Ishikawa (cell line): ENCODE results near the gene GARNL3.

Source experiments
- CEBPB ChIP-seq: IDR thresholded peaks from 2 replicates; pipeline ENCODE4 v1.6.1; 2012
- CREB1 ChIP-seq: IDR thresholded peaks from 2 replicates; pipeline ENCODE4 v1.6.1; 2012; ENCODE audit warnings: low read depth
- EGR1 ChIP-seq: IDR thresholded peaks from 2 replicates; pipeline ENCODE4 v1.6.1; 2012
- EP300 ChIP-seq: IDR thresholded peaks from 2 replicates; pipeline ENCODE4 v1.6.1; 2012; ENCODE audit warnings: borderline replicate concordance
- FOXM1 ChIP-seq: IDR thresholded peaks from 2 replicates; pipeline ENCODE4 v1.6.1; 2012; ENCODE audit warnings: low read depth, borderline replicate concordance
- NFIC ChIP-seq: IDR thresholded peaks from 2 replicates; pipeline ENCODE4 v1.6.1; 2012
- RAD21 ChIP-seq: IDR thresholded peaks from 2 replicates; pipeline ENCODE4 v1.6.1; 2012; ENCODE audit warnings: low read depth
- TAF1 ChIP-seq: IDR thresholded peaks from 2 replicates; pipeline ENCODE4 v1.6.1; 2012; ENCODE audit warnings: low read depth, mild to moderate bottlenecking
- TCF12 ChIP-seq: IDR thresholded peaks from 2 replicates; pipeline ENCODE4 v1.6.1; 2012; ENCODE audit warnings: low read depth
- TEAD4 ChIP-seq: IDR thresholded peaks from 2 replicates; pipeline ENCODE4 v1.6.1; 2012
- YY1 ChIP-seq: IDR thresholded peaks from 2 replicates; pipeline ENCODE4 v1.6.1; 2012; ENCODE audit warnings: low read depth
- ZBTB7A ChIP-seq: IDR thresholded peaks from 2 replicates; pipeline ENCODE4 v1.6.1; 2012; ENCODE audit warnings: low read depth
- TF ChIP-seq, protein P1 (sequence below): IDR thresholded peaks from 2 replicates; pipeline ENCODE4 v1.6.1; 2012
- TF ChIP-seq, protein P2 (sequence below): IDR thresholded peaks from 2 replicates; pipeline ENCODE4 v1.6.1; 2012
- TF ChIP-seq, protein P3 (sequence below): IDR thresholded peaks from 2 replicates; pipeline ENCODE4 v1.6.1; 2012; ENCODE audit warnings: low read depth, mild to moderate bottlenecking

GARNL3 gene

DNA sequence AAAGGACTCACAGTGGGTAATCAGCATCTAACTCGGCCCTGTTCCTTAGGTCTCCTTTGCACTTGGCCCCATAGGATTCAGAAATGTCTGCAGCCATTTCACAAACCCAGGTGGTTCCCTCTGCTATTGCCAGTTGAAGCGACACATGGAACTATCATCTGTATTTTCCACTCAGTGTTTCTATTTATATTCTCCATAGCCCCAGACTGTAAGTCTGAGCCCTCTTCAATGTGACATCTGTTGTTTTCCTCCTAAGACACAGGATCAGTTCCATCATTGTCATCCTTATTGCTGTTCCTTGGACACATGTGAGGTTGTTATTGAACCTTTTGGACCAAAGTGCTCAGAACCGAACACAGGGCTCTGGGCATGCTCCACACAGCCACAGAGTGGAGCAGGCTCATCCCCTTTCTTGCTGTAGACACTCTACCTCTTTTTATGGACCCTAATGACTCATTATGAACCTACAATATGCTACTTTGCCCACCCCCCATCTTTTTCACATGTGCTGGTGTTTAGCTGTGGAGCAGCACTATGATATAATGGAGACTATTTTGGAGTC lies 36.4 kb downstream of the GARNL3 start:
- TF ChIP-seq EP300 (no peak), FOXM1 (no peak), NFIC (no peak), YY1 (no peak), RAD21 (no peak), EGR1 (no peak), TCF12 (no peak), CREB1 (no peak)

DNA sequence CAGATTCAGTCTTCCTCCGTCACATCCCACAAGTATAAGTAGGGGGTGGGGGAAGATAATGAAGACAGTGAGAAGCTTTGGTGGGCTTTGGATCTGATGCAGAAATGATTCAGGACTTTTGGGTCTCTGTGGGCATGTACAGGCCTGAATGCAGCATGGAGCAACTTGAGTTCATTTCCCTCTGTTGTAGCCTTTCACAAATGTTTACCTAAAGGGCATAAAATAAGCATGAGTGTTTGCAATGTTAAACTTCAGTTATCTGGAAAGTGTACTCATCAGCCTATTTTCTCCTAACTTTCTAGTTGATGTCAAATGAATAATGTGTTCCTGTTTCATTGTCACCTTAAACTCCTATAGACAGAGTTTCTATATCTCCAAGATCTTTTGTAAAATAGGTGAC lies 39.3 kb downstream of the GARNL3 start:
- TF ChIP-seq, protein P1, sequence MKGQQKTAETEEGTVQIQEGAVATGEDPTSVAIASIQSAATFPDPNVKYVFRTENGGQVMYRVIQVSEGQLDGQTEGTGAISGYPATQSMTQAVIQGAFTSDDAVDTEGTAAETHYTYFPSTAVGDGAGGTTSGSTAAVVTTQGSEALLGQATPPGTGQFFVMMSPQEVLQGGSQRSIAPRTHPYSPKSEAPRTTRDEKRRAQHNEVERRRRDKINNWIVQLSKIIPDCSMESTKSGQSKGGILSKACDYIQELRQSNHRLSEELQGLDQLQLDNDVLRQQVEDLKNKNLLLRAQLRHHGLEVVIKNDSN, result no peak
- TF ChIP-seq EP300, result no peak
- no peak for TF ChIP-seq TEAD4
- TF ChIP-seq FOXM1, result no peak
- TF ChIP-seq CEBPB, result no peak
- no peak for TF ChIP-seq TAF1
- TF ChIP-seq, protein P2, sequence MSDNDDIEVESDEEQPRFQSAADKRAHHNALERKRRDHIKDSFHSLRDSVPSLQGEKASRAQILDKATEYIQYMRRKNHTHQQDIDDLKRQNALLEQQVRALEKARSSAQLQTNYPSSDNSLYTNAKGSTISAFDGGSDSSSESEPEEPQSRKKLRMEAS, result no peak
- no peak for TF ChIP-seq CREB1
- TF ChIP-seq, protein P3, sequence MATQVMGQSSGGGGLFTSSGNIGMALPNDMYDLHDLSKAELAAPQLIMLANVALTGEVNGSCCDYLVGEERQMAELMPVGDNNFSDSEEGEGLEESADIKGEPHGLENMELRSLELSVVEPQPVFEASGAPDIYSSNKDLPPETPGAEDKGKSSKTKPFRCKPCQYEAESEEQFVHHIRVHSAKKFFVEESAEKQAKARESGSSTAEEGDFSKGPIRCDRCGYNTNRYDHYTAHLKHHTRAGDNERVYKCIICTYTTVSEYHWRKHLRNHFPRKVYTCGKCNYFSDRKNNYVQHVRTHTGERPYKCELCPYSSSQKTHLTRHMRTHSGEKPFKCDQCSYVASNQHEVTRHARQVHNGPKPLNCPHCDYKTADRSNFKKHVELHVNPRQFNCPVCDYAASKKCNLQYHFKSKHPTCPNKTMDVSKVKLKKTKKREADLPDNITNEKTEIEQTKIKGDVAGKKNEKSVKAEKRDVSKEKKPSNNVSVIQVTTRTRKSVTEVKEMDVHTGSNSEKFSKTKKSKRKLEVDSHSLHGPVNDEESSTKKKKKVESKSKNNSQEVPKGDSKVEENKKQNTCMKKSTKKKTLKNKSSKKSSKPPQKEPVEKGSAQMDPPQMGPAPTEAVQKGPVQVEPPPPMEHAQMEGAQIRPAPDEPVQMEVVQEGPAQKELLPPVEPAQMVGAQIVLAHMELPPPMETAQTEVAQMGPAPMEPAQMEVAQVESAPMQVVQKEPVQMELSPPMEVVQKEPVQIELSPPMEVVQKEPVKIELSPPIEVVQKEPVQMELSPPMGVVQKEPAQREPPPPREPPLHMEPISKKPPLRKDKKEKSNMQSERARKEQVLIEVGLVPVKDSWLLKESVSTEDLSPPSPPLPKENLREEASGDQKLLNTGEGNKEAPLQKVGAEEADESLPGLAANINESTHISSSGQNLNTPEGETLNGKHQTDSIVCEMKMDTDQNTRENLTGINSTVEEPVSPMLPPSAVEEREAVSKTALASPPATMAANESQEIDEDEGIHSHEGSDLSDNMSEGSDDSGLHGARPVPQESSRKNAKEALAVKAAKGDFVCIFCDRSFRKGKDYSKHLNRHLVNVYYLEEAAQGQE, result no peak

DNA sequence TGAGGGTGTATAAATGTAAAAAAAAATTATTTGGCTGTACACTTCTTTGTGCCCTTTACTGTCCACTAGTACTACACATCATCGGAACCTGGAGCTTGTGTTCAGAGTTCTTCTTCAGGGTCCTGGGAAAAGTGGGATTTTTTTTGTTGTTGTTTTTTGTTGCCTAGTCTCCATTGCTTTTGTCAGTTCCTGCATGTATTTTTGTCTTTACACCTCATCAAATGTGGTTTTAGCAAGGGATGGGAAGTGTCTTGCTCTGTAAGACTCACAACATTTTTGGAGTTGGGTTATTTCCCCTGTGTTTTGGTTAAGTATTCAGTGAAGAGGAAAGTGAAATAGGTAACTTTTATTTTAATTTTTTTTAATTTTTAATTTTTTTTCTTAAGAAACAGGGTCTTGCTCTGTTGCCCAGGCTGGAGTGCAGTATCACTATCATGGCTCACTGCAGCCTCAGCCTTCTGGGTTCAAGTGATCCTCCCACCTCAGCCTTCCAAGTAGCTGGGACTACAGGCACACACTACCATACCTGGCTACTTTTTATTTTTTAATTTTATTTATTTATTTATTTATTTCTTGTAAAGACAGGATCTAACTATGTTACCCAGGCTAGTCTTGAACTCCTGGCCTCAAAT lies 40.7 kb downstream of the GARNL3 start:
- TF ChIP-seq EP300 (no peak), CEBPB (no peak), TAF1 (no peak), FOXM1 (no peak), ZBTB7A (no peak), TEAD4 (no peak), YY1 (no peak), NFIC (no peak), TCF12 (no peak), RAD21 (no peak)
- TF ChIP-seq, protein P3, result no peak
- TF ChIP-seq, protein P1, result no peak

DNA sequence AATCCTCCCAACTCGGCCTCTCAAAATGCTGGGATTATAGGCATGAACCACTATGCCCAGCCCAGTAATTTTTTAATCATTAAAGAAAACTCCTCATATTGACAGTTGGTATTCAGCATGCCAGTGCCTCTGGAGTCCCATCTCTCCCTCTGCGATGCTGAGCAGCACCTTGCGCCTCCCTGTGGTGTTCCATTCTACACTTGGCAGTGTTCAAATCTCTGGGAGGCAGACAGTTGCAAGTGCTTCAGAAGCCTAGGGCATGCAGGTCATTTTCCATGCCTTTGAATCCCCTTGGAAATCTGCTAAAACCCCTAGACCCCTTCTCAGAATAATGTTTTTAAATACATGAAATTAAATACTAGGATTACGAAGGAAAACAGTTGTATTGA lies 41.3 kb downstream of the GARNL3 start:
- no peak for TF ChIP-seq EP300
- no peak for TF ChIP-seq ZBTB7A
- TF ChIP-seq, protein P1, result no peak
- TF ChIP-seq CREB1, result no peak
- TF ChIP-seq YY1, result no peak
- TF ChIP-seq TAF1, result no peak
- no peak for TF ChIP-seq FOXM1
- TF ChIP-seq TCF12, result no peak
- TF ChIP-seq CEBPB, result no peak

DNA sequence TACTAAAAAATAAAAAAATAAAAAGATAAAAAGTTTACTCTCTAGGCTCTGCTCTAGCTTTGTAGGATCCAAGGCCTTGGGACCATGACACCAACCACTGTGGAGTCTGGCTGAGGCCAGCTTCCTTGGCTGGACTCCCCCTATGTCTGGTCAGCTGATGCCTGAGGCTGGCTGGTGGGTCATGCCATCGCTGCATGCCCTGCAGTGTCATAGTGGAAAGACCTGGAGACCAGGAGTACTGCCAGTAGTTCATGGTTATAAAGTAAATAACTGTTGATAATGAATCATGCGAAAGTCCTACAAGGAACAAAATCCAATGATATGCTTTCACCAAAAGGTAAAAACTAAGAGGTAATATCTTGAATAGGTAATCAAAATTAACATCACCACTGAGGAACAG lies 43.2 kb downstream of the GARNL3 start:
- no peak for TF ChIP-seq NFIC
- TF ChIP-seq, protein P2, result no peak
- TF ChIP-seq YY1, result no peak
- TF ChIP-seq CEBPB, result no peak
- TF ChIP-seq CREB1, result no peak
- no peak for TF ChIP-seq TAF1
- TF ChIP-seq RAD21, result no peak
- no peak for TF ChIP-seq TCF12
- TF ChIP-seq FOXM1, result no peak
- TF ChIP-seq TEAD4, result no peak
